ENCODE measurements around the gene ZDHHC14.

DNA sequence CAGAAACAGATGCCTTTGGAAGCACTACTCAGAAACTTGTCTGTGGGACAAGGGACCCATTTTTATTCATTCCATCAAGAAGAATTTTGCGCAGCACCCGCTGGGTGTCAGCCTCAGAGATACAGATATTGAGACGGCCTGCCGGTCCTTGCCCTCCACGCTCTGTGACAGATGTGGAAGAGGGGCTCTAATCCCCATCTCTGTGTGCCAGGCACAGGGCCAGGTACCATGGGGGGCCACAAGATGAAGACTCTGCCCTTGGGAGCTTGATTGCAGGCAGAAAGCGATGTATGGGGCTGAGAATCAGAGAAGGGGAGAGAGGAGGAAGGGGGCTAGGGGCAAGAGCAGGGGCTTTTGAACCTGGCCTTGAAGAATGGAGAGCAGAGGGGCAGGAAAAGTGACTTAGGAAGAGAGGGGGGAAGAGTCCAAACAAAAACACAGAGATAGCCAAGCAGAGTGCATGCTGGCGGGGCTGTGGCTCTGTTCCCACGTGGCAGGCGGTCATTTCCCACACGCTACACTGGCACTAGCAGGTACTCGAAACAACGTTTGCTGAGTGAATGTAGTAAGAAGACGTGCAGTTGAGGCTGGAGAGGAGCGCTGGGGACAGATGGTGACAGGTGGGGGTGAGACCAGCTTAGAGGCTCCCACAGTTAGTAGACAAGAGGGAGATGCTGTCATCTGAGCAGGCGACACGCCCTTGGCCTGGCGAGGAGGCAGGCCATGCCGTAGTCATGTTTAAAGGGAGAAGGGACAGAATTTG is 271.8 kb downstream of the ZDHHC14 start:
- TF ChIP-seq, protein P1, sequence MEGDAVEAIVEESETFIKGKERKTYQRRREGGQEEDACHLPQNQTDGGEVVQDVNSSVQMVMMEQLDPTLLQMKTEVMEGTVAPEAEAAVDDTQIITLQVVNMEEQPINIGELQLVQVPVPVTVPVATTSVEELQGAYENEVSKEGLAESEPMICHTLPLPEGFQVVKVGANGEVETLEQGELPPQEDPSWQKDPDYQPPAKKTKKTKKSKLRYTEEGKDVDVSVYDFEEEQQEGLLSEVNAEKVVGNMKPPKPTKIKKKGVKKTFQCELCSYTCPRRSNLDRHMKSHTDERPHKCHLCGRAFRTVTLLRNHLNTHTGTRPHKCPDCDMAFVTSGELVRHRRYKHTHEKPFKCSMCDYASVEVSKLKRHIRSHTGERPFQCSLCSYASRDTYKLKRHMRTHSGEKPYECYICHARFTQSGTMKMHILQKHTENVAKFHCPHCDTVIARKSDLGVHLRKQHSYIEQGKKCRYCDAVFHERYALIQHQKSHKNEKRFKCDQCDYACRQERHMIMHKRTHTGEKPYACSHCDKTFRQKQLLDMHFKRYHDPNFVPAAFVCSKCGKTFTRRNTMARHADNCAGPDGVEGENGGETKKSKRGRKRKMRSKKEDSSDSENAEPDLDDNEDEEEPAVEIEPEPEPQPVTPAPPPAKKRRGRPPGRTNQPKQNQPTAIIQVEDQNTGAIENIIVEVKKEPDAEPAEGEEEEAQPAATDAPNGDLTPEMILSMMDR (IDR thresholded peaks at IDR 0.05; ENCODE audit: low read length): no peak
- TF ChIP-seq EZH2phosphoT487 (IDR thresholded peaks at IDR 0.05; ENCODE audit: low read length): no peak
